ENCODE results near the gene ENDOV.
"Not testable (repeated sequence)": the region's sequence is repeated elsewhere in the genome, so short reads cannot be mapped to it uniquely, and the experiment has no call there.

The ENDOV gene

GRCh38 chr17:80389011-80389995 is 25.7 kb upstream of the ENDOV start:
- H3K27me3 ChIP-seq (ENCODE audit: control insufficient read depth in 1 of 2, insufficient read depth in 2 of 2, low read length in 2 of 2), result no peaks in the 10 kb centered on the region
- H3K36me3 ChIP-seq (ENCODE audit: insufficient read depth, low read length), result peaks cover 82% of the 10 kb centered on the region
- H3K4me3 ChIP-seq (ENCODE audit: low read depth in 1 of 2, low read length in 2 of 2), result no peak overlapping the region
- no peaks in the 10 kb centered on the region for H3K9me3 ChIP-seq (ENCODE audit: low read length)
- H3K27ac ChIP-seq (ENCODE audit: low read depth, low read length), result no peak overlapping the region
- no peaks in the 10 kb centered on the region for H3K4me1 ChIP-seq (ENCODE audit: insufficient read depth, low read length)
- H3K9ac ChIP-seq (ENCODE audit: low read length), result no peak overlapping the region

- no peak overlapping the region for H3K9ac ChIP-seq (ENCODE audit: low read length)
- H3K27ac ChIP-seq (ENCODE audit: low read depth, low read length), result no peak overlapping the region
- H3K36me3 ChIP-seq (ENCODE audit: insufficient read depth, low read length), result peaks cover 49% of the 10 kb centered on the region
- H3K4me3 ChIP-seq (ENCODE audit: low read depth in 1 of 2, low read length in 2 of 2), result no peak overlapping the region
- no peaks in the 10 kb centered on the region for H3K9me3 ChIP-seq (ENCODE audit: low read length)
- no peaks in the 10 kb centered on the region for H3K27me3 ChIP-seq (ENCODE audit: control insufficient read depth in 1 of 2, insufficient read depth in 2 of 2, low read length in 2 of 2)
- H3K4me1 ChIP-seq (ENCODE audit: insufficient read depth, low read length), result no peaks in the 10 kb centered on the region
Measured at GRCh38 chr17:80393241-80393890, 21.6 kb upstream of the ENDOV start.

DNA sequence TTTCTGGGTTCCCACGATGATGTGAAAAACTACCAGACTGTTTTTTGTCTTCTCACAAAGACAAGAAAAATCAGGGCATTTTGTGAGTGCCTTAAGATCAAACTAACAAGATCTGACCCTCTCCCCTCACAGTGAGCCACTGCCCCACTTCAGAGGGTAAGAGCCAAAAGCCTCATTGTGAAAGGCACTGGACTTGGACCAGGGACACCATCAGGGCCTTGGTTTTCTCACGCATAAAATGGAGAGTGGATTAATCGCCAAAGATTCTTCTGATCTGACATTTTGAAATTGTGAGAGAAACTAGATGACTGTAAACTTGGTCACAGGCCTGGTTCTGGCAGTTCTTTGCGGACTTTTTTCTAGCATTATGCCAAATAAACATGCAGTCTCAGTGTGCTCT is 21.0 kb upstream of the ENDOV start:
- no peaks in the 10 kb centered on the region for H3K4me1 ChIP-seq (ENCODE audit: insufficient read depth, low read length)
- H3K36me3 ChIP-seq (ENCODE audit: insufficient read depth, low read length), result peaks cover 43% of the 10 kb centered on the region
- no peaks in the 10 kb centered on the region for H3K27me3 ChIP-seq (ENCODE audit: control insufficient read depth in 1 of 2, insufficient read depth in 2 of 2, low read length in 2 of 2)
- no peak overlapping the region for H3K27ac ChIP-seq (ENCODE audit: low read depth, low read length)
- no peak overlapping the region for H3K9ac ChIP-seq (ENCODE audit: low read length)
- H3K4me3 ChIP-seq (ENCODE audit: low read depth in 1 of 2, low read length in 2 of 2), result no peak overlapping the region
- no peaks in the 10 kb centered on the region for H3K9me3 ChIP-seq (ENCODE audit: low read length)

- Histone ChIP-seq H3K4me3 (ENCODE audit: low read depth in 1 of 2, low read length in 2 of 2) (no peak overlapping the region), H3K36me3 (ENCODE audit: insufficient read depth, low read length) (peaks cover 35% of the 10 kb centered on the region), H3K27me3 (ENCODE audit: control insufficient read depth in 1 of 2, insufficient read depth in 2 of 2, low read length in 2 of 2) (no peaks in the 10 kb centered on the region), H3K4me1 (ENCODE audit: insufficient read depth, low read length) (no peaks in the 10 kb centered on the region), H3K9me3 (ENCODE audit: low read length) (no peaks in the 10 kb centered on the region), H3K9ac (ENCODE audit: low read length) (no peak overlapping the region), H3K27ac (ENCODE audit: low read depth, low read length) (no peak overlapping the region)
Measured at GRCh38 chr17:80394629-80395216, 20.2 kb upstream of the ENDOV start.

- Histone ChIP-seq H3K36me3 (ENCODE audit: insufficient read depth, low read length) (peaks cover 28% of the 10 kb centered on the region), H3K9ac (ENCODE audit: low read length) (no peak overlapping the region), H3K27ac (ENCODE audit: low read depth, low read length) (no peak overlapping the region), H3K4me3 (ENCODE audit: low read depth in 1 of 2, low read length in 2 of 2) (no peak overlapping the region), H3K27me3 (ENCODE audit: control insufficient read depth in 1 of 2, insufficient read depth in 2 of 2, low read length in 2 of 2) (no peaks in the 10 kb centered on the region), H3K9me3 (ENCODE audit: low read length) (no peaks in the 10 kb centered on the region), H3K4me1 (ENCODE audit: insufficient read depth, low read length) (no peaks in the 10 kb centered on the region)
Measured at GRCh38 chr17:80395402-80396151, 19.4 kb upstream of the ENDOV start.

DNA sequence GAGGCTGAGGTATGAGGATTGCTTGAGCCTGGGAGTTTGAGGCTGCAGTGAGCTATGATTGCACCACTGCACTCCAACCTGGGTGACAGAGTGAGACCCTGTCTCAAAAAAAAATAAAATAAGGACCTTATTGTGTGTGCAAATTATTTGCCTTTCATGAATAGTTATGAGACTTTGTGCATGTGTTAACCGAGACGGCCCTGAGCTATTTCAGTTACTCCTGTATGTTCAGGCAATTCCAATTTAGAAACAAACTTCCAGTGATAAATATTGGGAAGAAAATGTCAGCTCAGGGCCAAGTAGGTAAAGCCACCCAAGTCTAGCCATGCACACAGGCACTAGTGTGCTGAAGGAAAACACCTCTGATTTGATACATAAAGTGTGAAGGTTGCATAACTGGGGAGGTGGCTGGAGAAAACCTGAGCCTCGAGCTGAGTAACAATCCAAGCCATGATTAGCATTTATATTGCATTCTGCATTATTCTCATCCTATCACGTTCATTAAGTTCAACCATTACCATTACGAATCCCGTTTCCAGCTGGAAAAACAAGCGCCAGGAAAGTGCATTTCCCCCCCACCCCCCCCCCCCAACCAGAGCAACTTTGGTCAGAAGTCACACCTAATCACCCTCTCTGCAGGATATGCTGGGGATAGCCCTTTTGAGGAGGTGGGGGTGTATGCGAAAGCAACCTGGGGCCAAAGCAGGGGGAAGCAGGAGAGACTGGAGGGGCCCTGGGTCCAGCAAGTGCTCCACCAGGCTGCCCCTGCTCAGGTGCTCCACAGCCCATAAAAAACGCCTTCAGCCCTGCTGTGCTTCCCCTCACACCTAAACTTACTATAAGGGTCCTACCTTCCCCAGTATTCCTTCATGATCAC is 18.6 kb upstream of the ENDOV start:
- Histone ChIP-seq H3K36me3 (ENCODE audit: insufficient read depth, low read length) (peaks cover 28% of the 10 kb centered on the region), H3K27ac (ENCODE audit: low read depth, low read length) (no peak overlapping the region), H3K4me3 (ENCODE audit: low read depth in 1 of 2, low read length in 2 of 2) (no peak overlapping the region), H3K9ac (ENCODE audit: low read length) (no peak overlapping the region), H3K27me3 (ENCODE audit: control insufficient read depth in 1 of 2, insufficient read depth in 2 of 2, low read length in 2 of 2) (no peaks in the 10 kb centered on the region), H3K9me3 (ENCODE audit: low read length) (no peaks in the 10 kb centered on the region), H3K4me1 (ENCODE audit: insufficient read depth, low read length) (no peaks in the 10 kb centered on the region)

- Histone ChIP-seq H3K9ac (ENCODE audit: low read length) (no peak overlapping the region), H3K4me3 (ENCODE audit: low read depth in 1 of 2, low read length in 2 of 2) (no peak overlapping the region), H3K9me3 (ENCODE audit: low read length) (no peaks in the 10 kb centered on the region), H3K27me3 (ENCODE audit: control insufficient read depth in 1 of 2, insufficient read depth in 2 of 2, low read length in 2 of 2) (no peaks in the 10 kb centered on the region), H3K36me3 (ENCODE audit: insufficient read depth, low read length) (peaks cover 24% of the 10 kb centered on the region), H3K4me1 (ENCODE audit: insufficient read depth, low read length) (no peaks in the 10 kb centered on the region), H3K27ac (ENCODE audit: low read depth, low read length) (no peak overlapping the region)
Measured at GRCh38 chr17:80397034-80397387, 18.0 kb upstream of the ENDOV start.

DNA sequence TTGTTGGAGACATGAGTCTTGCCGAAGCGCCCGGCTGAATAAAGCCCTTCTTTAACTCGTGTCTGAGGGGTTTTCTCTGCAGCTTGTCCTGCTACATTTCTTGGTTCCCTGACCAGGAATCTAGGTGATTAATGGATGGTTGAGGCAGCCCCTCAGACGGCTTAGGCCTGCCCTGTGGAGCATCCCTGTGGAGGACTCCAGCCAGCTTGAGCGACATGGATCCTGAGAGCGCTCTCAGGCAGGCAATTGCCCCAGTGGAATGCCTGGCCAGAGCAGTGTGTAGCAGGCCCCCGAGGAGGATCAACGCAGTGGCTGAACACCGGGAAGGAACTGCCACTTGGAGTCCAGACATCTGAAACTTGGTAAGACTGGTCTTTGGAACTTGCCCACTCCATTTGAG is 17.3 kb upstream of the ENDOV start:
- H3K27me3 ChIP-seq (ENCODE audit: control insufficient read depth in 1 of 2, insufficient read depth in 2 of 2, low read length in 2 of 2), result no peaks in the 10 kb centered on the region
- H3K4me1 ChIP-seq (ENCODE audit: insufficient read depth, low read length), result no peaks in the 10 kb centered on the region
- H3K9ac ChIP-seq (ENCODE audit: low read length), result no peak overlapping the region
- H3K4me3 ChIP-seq (ENCODE audit: low read depth in 1 of 2, low read length in 2 of 2), result no peak overlapping the region
- no peaks in the 10 kb centered on the region for H3K9me3 ChIP-seq (ENCODE audit: low read length)
- peaks cover 20% of the 10 kb centered on the region for H3K36me3 ChIP-seq (ENCODE audit: insufficient read depth, low read length)
- no peak overlapping the region for H3K27ac ChIP-seq (ENCODE audit: low read depth, low read length)

DNA sequence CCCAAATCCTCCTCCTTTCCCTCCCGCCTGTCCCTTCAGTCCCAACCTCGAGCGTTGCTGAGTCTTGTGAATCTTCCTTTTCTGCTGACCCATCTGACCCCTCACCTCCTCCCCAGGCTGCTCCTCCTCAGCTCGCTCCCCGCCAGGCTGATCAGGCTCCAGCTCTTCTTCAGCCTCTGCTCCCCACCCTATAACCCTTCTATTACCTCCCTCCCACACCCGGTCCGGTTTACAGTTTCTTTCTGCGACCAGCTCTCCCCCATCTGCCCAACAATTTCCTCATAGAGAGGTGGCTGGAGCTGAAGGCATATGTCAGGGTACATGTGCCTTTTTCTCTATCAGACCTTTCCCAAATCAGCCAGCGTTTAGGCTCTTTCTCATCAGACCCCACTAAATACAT is 13.9 kb upstream of the ENDOV start:
- H3K9ac ChIP-seq (ENCODE audit: low read length); H3K36me3 ChIP-seq (ENCODE audit: insufficient read depth, low read length); H3K4me3 ChIP-seq (ENCODE audit: low read depth in 1 of 2, low read length in 2 of 2); H3K27me3 ChIP-seq (ENCODE audit: control insufficient read depth in 1 of 2, insufficient read depth in 2 of 2, low read length in 2 of 2); H3K4me1 ChIP-seq (ENCODE audit: insufficient read depth, low read length); H3K27ac ChIP-seq (ENCODE audit: low read depth, low read length); H3K9me3 ChIP-seq (ENCODE audit: low read length): not testable (repeated sequence)

DNA sequence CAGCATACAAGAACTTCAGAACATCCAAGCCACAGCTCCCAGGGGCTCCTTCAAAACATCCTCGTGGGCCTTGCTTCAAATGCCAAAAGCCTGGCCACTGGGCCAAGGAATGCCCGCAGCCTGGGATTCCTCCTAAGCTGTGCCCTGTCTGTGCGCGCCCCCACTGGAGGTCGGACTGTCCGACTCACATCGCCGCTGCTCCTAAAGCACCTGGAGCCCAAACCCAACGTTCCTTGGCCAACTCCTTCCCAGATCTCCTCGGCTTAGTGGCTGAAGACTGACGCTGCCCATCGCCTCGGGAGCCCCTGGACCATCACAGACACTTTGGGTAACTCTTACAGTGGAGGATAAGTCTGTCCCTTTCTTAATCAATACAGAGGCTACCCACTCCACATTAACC is 12.9 kb upstream of the ENDOV start:
- H3K4me1 ChIP-seq (ENCODE audit: insufficient read depth, low read length); H3K27ac ChIP-seq (ENCODE audit: low read depth, low read length); H3K36me3 ChIP-seq (ENCODE audit: insufficient read depth, low read length); H3K9me3 ChIP-seq (ENCODE audit: low read length); H3K27me3 ChIP-seq (ENCODE audit: control insufficient read depth in 1 of 2, insufficient read depth in 2 of 2, low read length in 2 of 2); H3K9ac ChIP-seq (ENCODE audit: low read length); H3K4me3 ChIP-seq (ENCODE audit: low read depth in 1 of 2, low read length in 2 of 2): not testable (repeated sequence)
